Hepatocyte (in vitro differentiated cells): ENCODE results near the gene TRIM61.
"Not testable (repeated sequence)": the region's sequence is repeated elsewhere in the genome, so short reads cannot be mapped to it uniquely, and the experiment has no call there.

Experiments used
- EZH2phosphoT487 ChIP-seq: fragments of 200-600 bp; sonication (generic); IDR thresholded peaks from one replicate; pipeline ENCODE4 v1.6.1; 2018; ENCODE audit warnings: antibody characterized with exemption, mild to moderate bottlenecking, low read depth, moderate library complexity; ENCODE audit not compliant: unreplicated experiment, severe bottlenecking
- TF ChIP-seq, protein P1 (sequence below): fragments of 200-600 bp; sonication (generic); IDR thresholded peaks from 2 replicates; pipeline ENCODE4 v1.5.1; 2016; ENCODE audit warnings: antibody characterized with exemption, mild to moderate bottlenecking; ENCODE audit not compliant: poor library complexity

DNA sequence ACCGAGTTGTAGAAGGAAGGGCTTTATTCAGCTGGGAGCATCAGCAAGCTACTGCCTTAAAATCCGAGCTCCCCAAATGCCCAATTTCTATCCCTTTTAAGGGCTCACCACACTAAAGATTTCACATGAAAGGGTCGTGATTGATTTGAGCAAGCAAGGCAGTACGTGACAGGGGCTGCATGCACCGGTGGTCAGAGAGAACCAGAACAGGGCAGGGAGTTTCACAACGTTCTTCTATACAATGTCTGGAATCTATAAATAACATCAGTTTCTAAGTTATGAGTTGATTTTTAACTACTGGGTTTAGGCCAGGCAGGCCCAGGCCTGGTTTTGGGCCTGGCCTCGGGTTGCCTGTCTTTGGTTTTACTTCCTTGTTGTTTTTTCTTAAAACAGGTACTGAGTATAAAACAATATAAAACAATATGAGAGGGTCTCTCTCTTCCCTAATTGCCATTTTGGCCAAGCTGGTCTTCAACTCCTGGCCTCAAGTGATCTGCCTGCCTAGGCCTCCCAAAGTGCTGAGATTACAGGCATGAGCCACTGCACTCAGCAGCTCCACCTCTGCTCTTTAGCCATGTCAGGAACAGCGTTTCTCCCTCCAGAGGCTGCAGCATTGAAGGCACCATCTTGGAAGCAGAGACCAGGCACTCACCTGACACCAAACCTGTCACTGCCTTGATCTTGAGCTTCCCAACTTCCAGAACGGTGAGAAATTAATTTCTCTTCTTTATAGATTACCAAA, 41.4 kb downstream of the TRIM61 start:
- TF ChIP-seq, protein P1, sequence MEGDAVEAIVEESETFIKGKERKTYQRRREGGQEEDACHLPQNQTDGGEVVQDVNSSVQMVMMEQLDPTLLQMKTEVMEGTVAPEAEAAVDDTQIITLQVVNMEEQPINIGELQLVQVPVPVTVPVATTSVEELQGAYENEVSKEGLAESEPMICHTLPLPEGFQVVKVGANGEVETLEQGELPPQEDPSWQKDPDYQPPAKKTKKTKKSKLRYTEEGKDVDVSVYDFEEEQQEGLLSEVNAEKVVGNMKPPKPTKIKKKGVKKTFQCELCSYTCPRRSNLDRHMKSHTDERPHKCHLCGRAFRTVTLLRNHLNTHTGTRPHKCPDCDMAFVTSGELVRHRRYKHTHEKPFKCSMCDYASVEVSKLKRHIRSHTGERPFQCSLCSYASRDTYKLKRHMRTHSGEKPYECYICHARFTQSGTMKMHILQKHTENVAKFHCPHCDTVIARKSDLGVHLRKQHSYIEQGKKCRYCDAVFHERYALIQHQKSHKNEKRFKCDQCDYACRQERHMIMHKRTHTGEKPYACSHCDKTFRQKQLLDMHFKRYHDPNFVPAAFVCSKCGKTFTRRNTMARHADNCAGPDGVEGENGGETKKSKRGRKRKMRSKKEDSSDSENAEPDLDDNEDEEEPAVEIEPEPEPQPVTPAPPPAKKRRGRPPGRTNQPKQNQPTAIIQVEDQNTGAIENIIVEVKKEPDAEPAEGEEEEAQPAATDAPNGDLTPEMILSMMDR = not testable (repeated sequence)
- not testable (repeated sequence) for TF ChIP-seq EZH2phosphoT487
